Common myeloid progenitor, CD34-positive (primary cell): ENCODE results near the gene ARF1.

Experiments used
- CTCF ChIA-PET: fragments of 350-600 bp; sonication (Branson Sonifier 250); formaldehyde crosslinking; loops from one replicate; lab custom pipeline; 2021; ENCODE audit warnings: antibody characterized with exemption; lab: Charles Lee
- POLR2A ChIA-PET: fragments of 350-600 bp; sonication (Branson Sonifier 250); formaldehyde crosslinking; loops from one replicate; lab custom pipeline; 2021; ENCODE audit warnings: antibody characterized with exemption; lab: Charles Lee
- DNase-seq, 3 donors: peaks; one replicate each; pipeline versions ENCODE4 v3.0.0 to v3.0.0-alpha.2; 2013
- H3K27ac ChIP-seq, 2 experiments: 1 replicate in 1 of 2; 2 replicates in 1 of 2; pipeline ENCODE4 v1.7.0; 2013; ENCODE audit warnings: inconsistent platforms in 2 of 2, low read length in 2 of 2, mild to moderate bottlenecking in 2 of 2, low read depth in 1 of 2, moderate library complexity in 1 of 2; ENCODE audit not compliant: severe bottlenecking in 2 of 2, insufficient read depth in 1 of 2, poor library complexity in 1 of 2
- H3K27me3 ChIP-seq, 5 experiments: replicated peaks in 2 of 5; 1 replicate in 3 of 5; 2 replicates in 2 of 5; pipeline versions ENCODE4 v1.6.1 to v1.7.0; 2013; ENCODE audit warnings: low read length in 4 of 5, mild to moderate bottlenecking in 2 of 5, moderate library complexity in 2 of 5, inconsistent platforms in 1 of 5; ENCODE audit not compliant: insufficient read depth in 5 of 5, control insufficient read depth in 4 of 5
- H3K36me3 ChIP-seq, 4 experiments: 1 replicate in 2 of 4; 2 replicates in 2 of 4; pipeline versions ENCODE4 v1.6.1 to v1.7.0; 2013; ENCODE audit warnings: low read length in 3 of 4, control low read depth in 1 of 4, mild to moderate bottlenecking in 1 of 4; ENCODE audit not compliant: control insufficient read depth in 4 of 4, insufficient read depth in 4 of 4
- H3K4me1 ChIP-seq, 4 experiments: 1 replicate in 3 of 4; 2 replicates in 1 of 4; pipeline versions ENCODE4 v1.6.1 to v1.7.1; 2013; ENCODE audit warnings: low read length in 3 of 4, mild to moderate bottlenecking in 3 of 4, control low read depth in 1 of 4, inconsistent platforms in 1 of 4, moderate library complexity in 1 of 4; ENCODE audit not compliant: control insufficient read depth in 4 of 4, insufficient read depth in 4 of 4; ENCODE audit errors: control extremely low read depth in 1 of 4
- H3K4me3 ChIP-seq, 7 experiments: 1 replicate in 4 of 7; 2 replicates in 3 of 7; pipeline versions ENCODE4 v1.5.1 to v1.7.0; 2013; ENCODE audit warnings: mild to moderate bottlenecking in 7 of 7, low read length in 6 of 7, moderate library complexity in 6 of 7, inconsistent platforms in 2 of 7, low read depth in 2 of 7, control low read depth in 1 of 7; ENCODE audit not compliant: insufficient read depth in 4 of 7, control insufficient read depth in 1 of 7; ENCODE audit errors: extremely low read depth in 1 of 7
- H3K9me3 ChIP-seq, 5 experiments: 1 replicate in 4 of 5; 2 replicates in 1 of 5; pipeline versions ENCODE4 v1.6.1 to v1.7.1; 2013; ENCODE audit warnings: low read length in 4 of 5, mild to moderate bottlenecking in 2 of 5, inconsistent platforms in 1 of 5, low read depth in 1 of 5, moderate library complexity in 1 of 5; ENCODE audit not compliant: control insufficient read depth in 4 of 5, insufficient read depth in 2 of 5; ENCODE audit errors: control extremely low read depth in 1 of 5
- WGBS: methylation state at CpG from one replicate; pipeline ENCODE4 v1.1.5; 2013; ENCODE audit not compliant: insufficient coverage; 5-methylcytosine and 5-hydroxymethylcytosine counted together

ARF1 gene

GRCh38 chr1:228038387-228039005 lies 44.0 kb upstream of the ARF1 start:
- H3K9me3 ChIP-seq, result no peaks in the 10 kb centered on the region
- POLR2A ChIA-PET, result no interaction called here
- H3K36me3 ChIP-seq, result no peaks in the 10 kb centered on the region
- peak overlapping the region in 3 of 7 experiments; percentile 59 to 70 (median 68) for H3K4me3 ChIP-seq
- DNase-seq, result no peak
- CTCF ChIA-PET, result no interaction called here
- no peak overlapping the region for H3K27ac ChIP-seq
- H3K4me1 ChIP-seq, result peaks cover 0 to 14% (median 7%) of the 10 kb centered on the region in 4 experiments
- WGBS, result 66% methylated on average over 10 of the region's 11 CpGs
- H3K27me3 ChIP-seq, result peaks cover 0 to 64% (median 28%) of the 10 kb centered on the region in 5 experiments

GRCh38 chr1:228039006-228039903 lies 43.3 kb upstream of the ARF1 start:
- Histone ChIP-seq H3K36me3 (no peaks in the 10 kb centered on the region), H3K4me1 (peaks cover 0 to 14% (median 7%) of the 10 kb centered on the region in 4 experiments), H3K4me3 (no peak overlapping the region), H3K27ac (no peak overlapping the region), H3K27me3 (peaks cover 0 to 64% (median 26%) of the 10 kb centered on the region in 5 experiments), H3K9me3 (no peaks in the 10 kb centered on the region)
- CTCF ChIA-PET, result no interaction called here
- no peak for DNase-seq
- WGBS, result 89% methylated on average over 7 of the region's 8 CpGs
- POLR2A ChIA-PET, result no interaction called here

- Histone ChIP-seq H3K9me3 (no peaks in the 10 kb centered on the region), H3K4me3 (no peak overlapping the region), H3K36me3 (no peaks in the 10 kb centered on the region), H3K4me1 (peaks cover 0 to 14% (median 7%) of the 10 kb centered on the region in 4 experiments), H3K27ac (no peak overlapping the region), H3K27me3 (peaks cover 0 to 60% (median 26%) of the 10 kb centered on the region in 5 experiments)
- ChIA-PET POLR2A (no interaction called here), CTCF (no interaction called here)
- 94% methylated on average over 2 of the region's 3 CpGs for WGBS
- DNase-seq, result no peak
Measured at GRCh38 chr1:228039986-228040385, 42.5 kb upstream of the ARF1 start.

DNA sequence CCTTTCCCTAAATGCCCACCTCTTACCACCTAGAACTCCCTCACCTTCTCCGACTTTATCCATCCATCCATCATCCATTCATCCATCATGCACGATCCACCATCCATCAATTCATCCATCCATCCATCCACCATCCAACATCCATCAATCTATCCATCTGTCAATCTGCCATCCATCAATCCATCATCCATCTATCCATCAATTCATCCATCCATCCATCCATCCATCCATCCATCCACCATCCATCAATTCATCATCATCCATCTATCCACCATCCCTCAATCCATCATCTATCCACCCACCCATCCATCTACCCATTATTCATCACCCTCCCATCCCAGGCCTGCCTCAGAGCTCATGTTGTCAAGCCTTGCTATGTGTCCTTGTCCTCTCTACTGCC lies 41.2 kb upstream of the ARF1 start:
- Histone ChIP-seq H3K36me3 (no peaks in the 10 kb centered on the region), H3K9me3 (no peaks in the 10 kb centered on the region), H3K4me1 (peaks cover 0 to 12% (median 7%) of the 10 kb centered on the region in 4 experiments), H3K4me3 (no peak overlapping the region), H3K27me3 (peaks cover 0 to 50% (median 28%) of the 10 kb centered on the region in 5 experiments), H3K27ac (no peak overlapping the region)
- no peak for DNase-seq
- ChIA-PET CTCF (no interaction called here), POLR2A (no interaction called here)
- WGBS, result 90% methylated on average over 2 of the region's 2 CpGs

- no peak for DNase-seq
- H3K4me1 ChIP-seq, result peaks cover 0 to 8% (median 5%) of the 10 kb centered on the region in 4 experiments
- CTCF ChIA-PET, result no interaction called here
- no peak overlapping the region for H3K4me3 ChIP-seq
- H3K27ac ChIP-seq, result no peak overlapping the region
- no peaks in the 10 kb centered on the region for H3K36me3 ChIP-seq
- POLR2A ChIA-PET, result no interaction called here
- H3K9me3 ChIP-seq, result no peaks in the 10 kb centered on the region
- H3K27me3 ChIP-seq, result peaks cover 0 to 40% (median 25%) of the 10 kb centered on the region in 5 experiments
Measured at GRCh38 chr1:228042508-228042907, 40.0 kb upstream of the ARF1 start.

DNA sequence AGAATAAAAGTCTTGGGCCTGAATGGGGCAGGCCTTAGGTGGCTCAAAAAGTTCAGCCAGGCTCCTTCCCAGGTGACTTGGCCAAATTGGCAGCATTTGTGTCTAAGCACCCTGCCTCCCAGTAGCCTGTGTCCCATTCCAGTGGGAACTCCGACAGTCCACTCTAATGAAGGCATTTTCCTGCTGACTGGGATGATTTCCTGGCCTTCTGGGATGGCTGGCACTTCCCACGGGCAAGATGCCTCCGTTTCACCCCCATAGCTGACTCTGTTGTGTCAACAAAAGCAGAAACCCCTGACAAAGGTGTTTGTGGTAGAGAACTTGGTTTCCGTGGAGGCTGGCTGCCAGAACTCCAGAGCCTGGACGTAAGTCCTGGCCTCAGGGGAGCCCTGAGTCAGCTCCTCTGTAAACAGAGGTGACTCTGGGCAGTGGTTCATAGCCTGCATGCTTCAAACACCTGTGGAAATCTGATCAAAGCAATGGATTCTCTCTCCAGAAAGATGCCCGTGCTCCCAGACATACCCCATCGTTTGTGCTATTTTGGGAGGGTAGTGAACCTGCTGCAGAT lies 39.1 kb upstream of the ARF1 start:
- Histone ChIP-seq H3K9me3 (no peaks in the 10 kb centered on the region), H3K4me3 (no peak overlapping the region), H3K27ac (no peak overlapping the region), H3K27me3 (peaks cover 0 to 35% (median 22%) of the 10 kb centered on the region in 5 experiments), H3K36me3 (no peaks in the 10 kb centered on the region), H3K4me1 (no peaks in the 10 kb centered on the region)
- CTCF ChIA-PET, result no interaction called here
- POLR2A ChIA-PET, result no interaction called here
- no peak for DNase-seq
- WGBS, result 74% methylated on average over 7 of the region's 7 CpGs

- Histone ChIP-seq H3K27ac (no peak overlapping the region), H3K4me1 (no peaks in the 10 kb centered on the region), H3K4me3 (no peak overlapping the region), H3K9me3 (no peaks in the 10 kb centered on the region), H3K27me3 (peaks cover 0 to 19% (median 13%) of the 10 kb centered on the region in 5 experiments), H3K36me3 (no peaks in the 10 kb centered on the region)
- 96% methylated on average over 3 of the region's 3 CpGs for WGBS
- POLR2A ChIA-PET, result no interaction called here
- DNase-seq, result no peak
- CTCF ChIA-PET, result no interaction called here
Measured at GRCh38 chr1:228044961-228045360, 37.5 kb upstream of the ARF1 start.
